Measurements from ENCODE around the gene SHLD1.

DNA sequence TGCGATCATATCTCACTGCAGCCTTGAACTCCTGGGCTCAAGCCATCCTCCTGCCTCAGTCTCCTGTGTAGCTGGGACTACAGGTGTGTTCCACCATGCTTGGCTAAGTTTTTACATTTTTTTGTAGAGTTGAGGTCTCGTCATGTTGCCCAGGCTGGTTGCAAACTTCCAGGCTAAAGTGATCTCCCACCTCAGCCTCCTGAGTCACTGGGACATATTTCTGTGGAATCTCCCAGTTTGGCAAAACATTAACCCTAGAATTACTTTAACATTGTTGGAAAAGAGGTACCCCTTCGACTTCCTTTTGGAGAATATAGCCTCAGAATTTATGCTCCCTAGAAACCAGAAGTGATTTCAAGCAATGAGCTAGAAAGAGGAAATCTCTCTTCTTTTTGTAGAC, 57.2 kb downstream of the SHLD1 start:
- no peak for TF ChIP-seq EZH2 (IDR thresholded peaks at IDR 0.05; ENCODE audit: borderline replicate concordance, low read depth, low read length, severe bottlenecking)
- TF ChIP-seq, protein P1, sequence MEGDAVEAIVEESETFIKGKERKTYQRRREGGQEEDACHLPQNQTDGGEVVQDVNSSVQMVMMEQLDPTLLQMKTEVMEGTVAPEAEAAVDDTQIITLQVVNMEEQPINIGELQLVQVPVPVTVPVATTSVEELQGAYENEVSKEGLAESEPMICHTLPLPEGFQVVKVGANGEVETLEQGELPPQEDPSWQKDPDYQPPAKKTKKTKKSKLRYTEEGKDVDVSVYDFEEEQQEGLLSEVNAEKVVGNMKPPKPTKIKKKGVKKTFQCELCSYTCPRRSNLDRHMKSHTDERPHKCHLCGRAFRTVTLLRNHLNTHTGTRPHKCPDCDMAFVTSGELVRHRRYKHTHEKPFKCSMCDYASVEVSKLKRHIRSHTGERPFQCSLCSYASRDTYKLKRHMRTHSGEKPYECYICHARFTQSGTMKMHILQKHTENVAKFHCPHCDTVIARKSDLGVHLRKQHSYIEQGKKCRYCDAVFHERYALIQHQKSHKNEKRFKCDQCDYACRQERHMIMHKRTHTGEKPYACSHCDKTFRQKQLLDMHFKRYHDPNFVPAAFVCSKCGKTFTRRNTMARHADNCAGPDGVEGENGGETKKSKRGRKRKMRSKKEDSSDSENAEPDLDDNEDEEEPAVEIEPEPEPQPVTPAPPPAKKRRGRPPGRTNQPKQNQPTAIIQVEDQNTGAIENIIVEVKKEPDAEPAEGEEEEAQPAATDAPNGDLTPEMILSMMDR (IDR thresholded peaks at IDR 0.05; ENCODE audit: extremely low read depth in 1 of 2, insufficient read depth in 1 of 2, low read depth in 1 of 2, low read length in 2 of 2), result no peak
